GM18502 (cell line): ENCODE data around the gene SIK3.
"Not testable (repeated sequence)": the region's sequence is repeated elsewhere in the genome, so short reads cannot be mapped to it uniquely, and the experiment has no call there.

Experiments
- ATAC-seq: cut with Tn5 transposase; IDR thresholded peaks from one replicate; pipeline ENCODE4 v1.9.1; 2021; ENCODE audit warnings: mild to moderate bottlenecking; ENCODE audit not compliant: unreplicated experiment, poor library complexity

SIK3 gene

GRCh38 chr11:116813170-116813569, 285.1 kb downstream of the SIK3 start:
- ATAC-seq = no peak

GRCh38 chr11:116812109-116812508, 286.1 kb downstream of the SIK3 start:
- no peak for ATAC-seq

- ATAC-seq = no peak
Observed at GRCh38 chr11:116811194-116811593, 287.0 kb downstream of the SIK3 start.

- ATAC-seq = no peak
Observed at GRCh38 chr11:116808262-116809175, 289.7 kb downstream of the SIK3 start.

- ATAC-seq = no peak
Observed at GRCh38 chr11:116807601-116808261, 290.5 kb downstream of the SIK3 start.

- no peak for ATAC-seq
Observed at GRCh38 chr11:116804001-116804400, 294.2 kb downstream of the SIK3 start.

GRCh38 chr11:116801662-116802061, 296.6 kb downstream of the SIK3 start:
- not testable (repeated sequence) for ATAC-seq

- no peak for ATAC-seq
Observed at GRCh38 chr11:116800610-116801009, 297.6 kb downstream of the SIK3 start.

- ATAC-seq = no peak
Observed at GRCh38 chr11:116798368-116798767, 299.9 kb downstream of the SIK3 start.

GRCh38 chr11:116797816-116798215, 300.4 kb downstream of the SIK3 start:
- ATAC-seq = no peak

GRCh38 chr11:116796548-116796947, 301.7 kb downstream of the SIK3 start:
- ATAC-seq = no peak

GRCh38 chr11:116794851-116795250, 303.4 kb downstream of the SIK3 start:
- no peak for ATAC-seq

- ATAC-seq = no peak
Observed at GRCh38 chr11:116793772-116794097, 304.5 kb downstream of the SIK3 start.
